A673 (cell line): ENCODE measurements around the gene CPNE2.

Experiments used
- CTCF ChIP-seq: fragments of 300-800, 200-600 bp; sonication (generic); conservative IDR thresholded peaks from 2 replicates; pipeline ENCODE4 v1.5.1; 2017; ENCODE audit warnings: low read depth, mild to moderate bottlenecking, antibody characterized with exemption, low read length, moderate library complexity, mixed read lengths
- EZH2 ChIP-seq: fragments of 200-600 bp; sonication (generic); IDR thresholded peaks from 2 replicates; pipeline ENCODE4 v1.6.1; 2017; ENCODE audit warnings: borderline replicate concordance, low read depth, mild to moderate bottlenecking, mixed read lengths, antibody characterized with exemption, low read length; ENCODE audit not compliant: poor library complexity, severe bottlenecking

GRCh38 chr16:57163842-57164241, 71.5 kb downstream of the CPNE2 start:
- no peak for TF ChIP-seq CTCF
- no peak for TF ChIP-seq EZH2
